HepG2 (cell line): Measurements from ENCODE around the gene DHTKD1. TPM values are rescaled to one million over a fixed set of nuclear protein-coding genes. Genes with fewer than 3 reads are reported as not detected.
A peak's percentile ranks its signal among the peaks of the same experiment; 100 is the strongest.

Experiments
- AKNA ChIP-seq: sonication (generic); formaldehyde crosslinking; IDR thresholded peaks from 2 replicates; pipeline ENCODE4 v1.4.0; 2020; ENCODE audit warnings: missing genetic modification reagents, borderline replicate concordance
- ATAD3A ChIP-seq: sonication (generic); formaldehyde crosslinking; IDR thresholded peaks from 2 replicates; pipeline ENCODE4 v1.4.0; 2020; ENCODE audit warnings: missing genetic modification reagents
- KMT2B ChIP-seq: IDR thresholded peaks from 2 replicates; pipeline ENCODE4 v1.6.1; 2016; ENCODE audit warnings: missing genetic modification reagents, missing compliant biosample characterization
- MIER2 ChIP-seq: IDR thresholded peaks from 2 replicates; pipeline ENCODE4 v1.6.1; 2016; ENCODE audit warnings: missing biosample characterization, missing genetic modification reagents
- MYC ChIP-seq: sonication (generic); formaldehyde crosslinking; IDR thresholded peaks from 2 replicates; pipeline ENCODE4 v1.9.0; 2021; ENCODE audit warnings: missing genetic modification reagents, borderline replicate concordance
- NAIF1 ChIP-seq: sonication (generic); formaldehyde crosslinking; IDR thresholded peaks from 2 replicates; pipeline ENCODE4 v1.5.0; 2020; ENCODE audit warnings: mild to moderate bottlenecking, missing genetic modification reagents, borderline replicate concordance
- TAF15 ChIP-seq: fragments of 200-400 bp; formaldehyde crosslinking; IDR thresholded peaks from one replicate; pipeline ENCODE4 v1.6.1; 2018; ENCODE audit warnings: mild to moderate bottlenecking, low read depth, low read length; ENCODE audit not compliant: poor library complexity, severe bottlenecking
- ZNF275 ChIP-seq: sonication (generic); formaldehyde crosslinking; IDR thresholded peaks from 2 replicates; pipeline ENCODE4 v1.8.0; 2022; ENCODE audit warnings: missing genetic modification reagents, mild to moderate bottlenecking, inconsistent platforms, borderline replicate concordance
- ZNF407 ChIP-seq: sonication (generic); formaldehyde crosslinking; IDR thresholded peaks from one replicate; pipeline ENCODE4 v1.5.1; 2020; ENCODE audit warnings: mild to moderate bottlenecking, missing genetic modification reagents; ENCODE audit errors: not compliant biosample characterization
- ZNF558 ChIP-seq: sonication (generic); formaldehyde crosslinking; IDR thresholded peaks from 2 replicates; pipeline ENCODE4 v1.9.0; 2022; ENCODE audit warnings: mild to moderate bottlenecking, missing genetic modification reagents, borderline replicate concordance
- ZNF660 ChIP-seq: sonication (generic); formaldehyde crosslinking; IDR thresholded peaks from 2 replicates; pipeline ENCODE4 v1.5.1; 2020; ENCODE audit warnings: mild to moderate bottlenecking, low read depth, missing genetic modification reagents, borderline replicate concordance
- ZNF678 ChIP-seq: sonication (generic); formaldehyde crosslinking; IDR thresholded peaks from 2 replicates; pipeline ENCODE4 v1.4.0; 2020; ENCODE audit warnings: mild to moderate bottlenecking, missing genetic modification reagents
- ZNF737 ChIP-seq: sonication (generic); formaldehyde crosslinking; IDR thresholded peaks from 2 replicates; pipeline ENCODE4 v1.5.0; 2020; ENCODE audit warnings: missing genetic modification reagents, mild to moderate bottlenecking, borderline replicate concordance
- ZSCAN31 ChIP-seq: sonication (generic); formaldehyde crosslinking; IDR thresholded peaks from 2 replicates; pipeline ENCODE4 v1.5.0; 2020; ENCODE audit warnings: low read depth, mild to moderate bottlenecking, missing genetic modification reagents
- polyA plus RNA-seq, 8 experiments: library from polyadenylated mRNA; depleted of rRNA in 3 of 8; stranded (reverse) in 7 of 8; unstranded in 1 of 8; fragments of >200 nt; fragmentation: Illumina TruSeq in 4 of 8; extraction: Trizol in 4 of 8; gene quantifications; 2 replicates each; pipeline versions ENCODE4 v1.2.1 to v1.2.3, GENCODE V29; 2011 to 2016; ENCODE audit warnings: low read depth in 4 of 8, missing spikeins in 1 of 8, mixed read lengths in 1 of 8; ENCODE audit not compliant: insufficient read depth in 1 of 8
- total RNA-seq, 5 experiments: library from RNA; depleted of rRNA; stranded (reverse); fragments of >200 nt; fragmentation: Illumina TruSeq; extraction: Trizol; gene quantifications; 2 replicates each; pipeline ENCODE4 v1.2.3, GENCODE V29; 2016; ENCODE audit warnings: low read depth in 1 of 5

Gene DHTKD1
- total and polyA plus RNA-seq, 2 of the 13 experiments (the other 11 are each of a cell fraction or from before 2014, with no cell fraction given): 9.6 to 14.1 TPM

- TF ChIP-seq ZNF407: no peak
- no peak for TF ChIP-seq ATAD3A (CRISPR knock-in tag)
- TF ChIP-seq AKNA (CRISPR knock-in tag): no peak
- TF ChIP-seq TAF15: no peak
- no peak for TF ChIP-seq ZSCAN31 (CRISPR knock-in tag)
- no peak for TF ChIP-seq ZNF660
- TF ChIP-seq MYC (CRISPR knock-in tag): peak; percentile 46
- TF ChIP-seq NAIF1 (CRISPR knock-in tag): no peak
- no peak for TF ChIP-seq MIER2
- no peak for TF ChIP-seq ZNF558 (CRISPR knock-in tag)
- TF ChIP-seq ZNF737: no peak
- peak; percentile 55 for TF ChIP-seq KMT2B
- TF ChIP-seq ZNF678 (CRISPR knock-in tag): no peak
- 0 out of 2 replicates have a peak, but pooled peaks have one; percentile 45 for TF ChIP-seq ZNF275 (CRISPR knock-in tag)
Observed at GRCh38 chr10:12042797-12043651, 25.7 kb upstream of the DHTKD1 start, which contains the start of gene UPF2 (continued).
